ENCODE measurements around the gene SP5. TPM values are rescaled to one million over a fixed set of nuclear protein-coding genes. Genes with fewer than 3 reads are reported as not detected.
A peak's percentile ranks its signal among the peaks of the same experiment; 100 is the strongest.

SP5 gene
- total and polyA plus RNA-seq, 2 experiments from 2014 or later = 0.69 TPM; not detected in 1

- Histone ChIP-seq H3K27me3 (peaks cover 99% of the 10 kb centered on the region), H3K4me1 (ENCODE audit: low read depth) (peaks cover 5% of the 10 kb centered on the region), H3K36me3 (no peaks in the 10 kb centered on the region), H3K9me3 (ENCODE audit: low read depth) (no peaks in the 10 kb centered on the region), H3K4me3 (peak overlapping the region; percentile 31), H3K27ac (no peak overlapping the region)
- peak in 1 of 2 donors; percentile 50 for DNase-seq (ENCODE audit: low read depth in 1 of 2, low spot score in 1 of 2)
- TF ChIP-seq CTCF (IDR thresholded peaks at IDR 0.05; ENCODE audit: low read depth, low read length) = no peak
Observed at GRCh38 chr2:170711774-170712652, 3.1 kb upstream of the SP5 start.

GRCh38 chr2:170712653-170713542, 2.2 kb upstream of the SP5 start:
- no peak for TF ChIP-seq CTCF (IDR thresholded peaks at IDR 0.05; ENCODE audit: low read depth, low read length)
- no peaks in the 10 kb centered on the region for H3K36me3 ChIP-seq
- peak in 1 of 2 donors; percentile 21 for DNase-seq (ENCODE audit: low read depth in 1 of 2, low spot score in 1 of 2)
- H3K9me3 ChIP-seq (ENCODE audit: low read depth) = no peaks in the 10 kb centered on the region
- peaks cover 5% of the 10 kb centered on the region for H3K4me1 ChIP-seq (ENCODE audit: low read depth)
- no peak overlapping the region for H3K4me3 ChIP-seq
- H3K27ac ChIP-seq = no peak overlapping the region
- peaks cover 100% of the 10 kb centered on the region for H3K27me3 ChIP-seq

GRCh38 chr2:170713543-170714380, 1.4 kb upstream of the SP5 start:
- no peaks in the 10 kb centered on the region for H3K36me3 ChIP-seq
- no peaks in the 10 kb centered on the region for H3K9me3 ChIP-seq (ENCODE audit: low read depth)
- H3K27me3 ChIP-seq = peaks cover 100% of the 10 kb centered on the region
- peak overlapping the region; percentile 36 for H3K4me3 ChIP-seq
- peaks cover 5% of the 10 kb centered on the region for H3K4me1 ChIP-seq (ENCODE audit: low read depth)
- no peak for TF ChIP-seq CTCF (IDR thresholded peaks at IDR 0.05; ENCODE audit: low read depth, low read length)
- peak in 1 of 2 donors; percentile 44 for DNase-seq (ENCODE audit: low read depth in 1 of 2, low spot score in 1 of 2)
- H3K27ac ChIP-seq = no peak overlapping the region

GRCh38 chr2:170714381-170715061, 616 bp upstream of the SP5 start:
- TF ChIP-seq CTCF (IDR thresholded peaks at IDR 0.05; ENCODE audit: low read depth, low read length) = no peak
- peak overlapping the region; percentile 36 for H3K4me3 ChIP-seq
- H3K27ac ChIP-seq = no peak overlapping the region
- peak in 1 of 2 donors; percentile 57 for DNase-seq (ENCODE audit: low read depth in 1 of 2, low spot score in 1 of 2)
- H3K36me3 ChIP-seq = no peaks in the 10 kb centered on the region
- H3K27me3 ChIP-seq = peaks cover 100% of the 10 kb centered on the region
- H3K9me3 ChIP-seq (ENCODE audit: low read depth) = no peaks in the 10 kb centered on the region
- peaks cover 5% of the 10 kb centered on the region for H3K4me1 ChIP-seq (ENCODE audit: low read depth)

All from cardiac muscle cell (in vitro differentiated cells and primary cell).